Aortic smooth muscle cell (primary cell): ENCODE measurements around the gene PDCD1LG2. TPM values are rescaled to one million over a fixed set of nuclear protein-coding genes. Genes with fewer than 3 reads are reported as not detected.

ENCODE experiments used
- total RNA-seq: library from RNA; depleted of rRNA; stranded (reverse); fragments of >200 nt; gene quantifications from 2 replicates; pipeline ENCODE4 v1.2.3, GENCODE V29; 2014

Gene PDCD1LG2
- 13.0 and 17.8 TPM in 2 replicates for total RNA-seq

DNA sequence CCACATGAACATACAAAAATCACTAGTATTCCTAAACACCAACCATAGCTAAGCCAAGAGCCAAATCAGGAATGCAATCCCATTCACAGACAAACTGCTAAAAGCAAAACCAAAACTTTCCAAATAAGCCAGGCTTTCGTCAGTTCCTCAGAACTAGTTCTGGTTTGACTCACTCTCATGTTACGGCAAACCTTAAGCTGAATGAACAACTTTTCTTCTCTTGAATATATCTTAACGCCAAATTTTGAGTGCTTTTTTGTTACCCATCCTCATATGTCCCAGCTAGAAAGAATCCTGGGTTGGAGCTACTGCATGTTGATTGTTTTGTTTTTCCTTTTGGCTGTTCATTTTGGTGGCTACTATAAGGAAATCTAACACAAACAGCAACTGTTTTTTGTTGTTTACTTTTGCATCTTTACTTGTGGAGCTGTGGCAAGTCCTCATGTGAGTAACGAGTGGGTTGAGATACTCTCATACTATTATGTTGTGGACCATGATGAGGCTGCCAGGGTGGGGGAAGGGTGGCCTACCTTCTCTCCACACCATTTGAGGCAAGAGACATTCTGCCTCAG, at the start of gene PDCD1LG2:
Gene PDCD1LG2 (plus strand): TSS at position 172 of the 572 bp plus-strand sequence. CDS start 12,016 bp downstream, outside the sequence.

Other genes with a start within 250 kb of the PDCD1LG2 start
- gene RLN2, start 205.8 kb upstream of the PDCD1LG2 start, total RNA-seq, result not detected in 2 replicates
- gene RLN1, start 170.7 kb upstream of the PDCD1LG2 start, total RNA-seq, result not detected in 2 replicates
- 16.6 and 16.7 TPM in 2 replicates for gene PLGRKT, start 72.6 kb upstream of the PDCD1LG2 start, total RNA-seq
- 2.1 and 2.4 TPM in 2 replicates for gene CD274, start 60.0 kb upstream of the PDCD1LG2 start, total RNA-seq
- 32.4 and 36.3 TPM in 2 replicates for gene RIC1, start 118.6 kb downstream of the PDCD1LG2 start, total RNA-seq